ENCODE results near the gene TSPAN18. TPM values are rescaled to one million over a fixed set of nuclear protein-coding genes. Genes with fewer than 3 reads are reported as not detected.

Gene TSPAN18
- total RNA-seq, 4 donors from 2014 or later, result 2.2 to 18.1 (median 3.4) TPM

DNA sequence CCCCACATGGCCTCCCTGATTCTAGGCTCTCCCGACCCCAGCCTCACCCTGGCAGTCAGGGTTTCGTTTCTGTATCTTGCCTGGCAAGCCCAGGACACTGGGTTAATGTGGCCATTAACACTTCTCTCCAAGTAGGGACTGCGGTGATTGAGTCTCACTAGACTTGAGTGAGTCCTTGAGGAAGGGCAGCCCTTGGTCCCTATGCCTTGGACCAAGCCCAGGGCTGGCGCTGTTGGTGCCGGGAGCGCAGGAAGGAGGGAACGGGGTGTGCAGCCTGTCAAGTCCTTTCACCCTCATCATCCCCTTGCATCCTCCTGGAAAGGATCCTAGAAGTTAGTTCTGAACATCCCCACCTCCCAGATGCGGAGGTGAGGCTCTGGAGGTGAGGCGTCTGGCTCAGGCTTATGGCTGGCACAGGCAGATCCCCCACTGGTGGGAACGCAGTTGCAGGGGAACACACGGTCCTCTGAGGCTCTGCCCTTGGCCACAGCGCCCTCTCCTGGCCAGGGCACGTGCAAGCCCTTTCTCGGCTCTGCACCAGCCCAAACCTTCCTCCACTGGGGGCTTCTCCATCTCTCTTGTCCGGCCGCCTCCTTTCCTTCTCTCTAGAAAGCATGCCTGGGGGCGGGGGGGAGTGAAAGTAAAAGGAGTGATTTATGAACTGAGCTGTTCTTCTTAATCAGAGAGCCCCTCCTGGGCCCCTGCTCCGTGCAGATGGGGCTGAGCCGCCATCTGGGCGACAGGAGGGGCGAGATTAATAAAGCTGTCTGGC lies 167.3 kb downstream of the TSPAN18 start:
- TF ChIP-seq, protein P1, sequence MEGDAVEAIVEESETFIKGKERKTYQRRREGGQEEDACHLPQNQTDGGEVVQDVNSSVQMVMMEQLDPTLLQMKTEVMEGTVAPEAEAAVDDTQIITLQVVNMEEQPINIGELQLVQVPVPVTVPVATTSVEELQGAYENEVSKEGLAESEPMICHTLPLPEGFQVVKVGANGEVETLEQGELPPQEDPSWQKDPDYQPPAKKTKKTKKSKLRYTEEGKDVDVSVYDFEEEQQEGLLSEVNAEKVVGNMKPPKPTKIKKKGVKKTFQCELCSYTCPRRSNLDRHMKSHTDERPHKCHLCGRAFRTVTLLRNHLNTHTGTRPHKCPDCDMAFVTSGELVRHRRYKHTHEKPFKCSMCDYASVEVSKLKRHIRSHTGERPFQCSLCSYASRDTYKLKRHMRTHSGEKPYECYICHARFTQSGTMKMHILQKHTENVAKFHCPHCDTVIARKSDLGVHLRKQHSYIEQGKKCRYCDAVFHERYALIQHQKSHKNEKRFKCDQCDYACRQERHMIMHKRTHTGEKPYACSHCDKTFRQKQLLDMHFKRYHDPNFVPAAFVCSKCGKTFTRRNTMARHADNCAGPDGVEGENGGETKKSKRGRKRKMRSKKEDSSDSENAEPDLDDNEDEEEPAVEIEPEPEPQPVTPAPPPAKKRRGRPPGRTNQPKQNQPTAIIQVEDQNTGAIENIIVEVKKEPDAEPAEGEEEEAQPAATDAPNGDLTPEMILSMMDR (IDR thresholded peaks at IDR 0.05), result peak in 1 of 3 donors; percentile 88
- peak; percentile 49 for DNase-seq (ENCODE audit: low spot score)
- ATAC-seq (ENCODE audit: low FRiP score), result peak; percentile 86

- no peak for DNase-seq (ENCODE audit: low spot score)
- ATAC-seq (ENCODE audit: low FRiP score), result no peak
- TF ChIP-seq, protein P1 (IDR thresholded peaks at IDR 0.05), result no peak
These were observed 173.2 kb downstream of the TSPAN18 start for GRCh38 chr11:44899959-44900358.

DNA sequence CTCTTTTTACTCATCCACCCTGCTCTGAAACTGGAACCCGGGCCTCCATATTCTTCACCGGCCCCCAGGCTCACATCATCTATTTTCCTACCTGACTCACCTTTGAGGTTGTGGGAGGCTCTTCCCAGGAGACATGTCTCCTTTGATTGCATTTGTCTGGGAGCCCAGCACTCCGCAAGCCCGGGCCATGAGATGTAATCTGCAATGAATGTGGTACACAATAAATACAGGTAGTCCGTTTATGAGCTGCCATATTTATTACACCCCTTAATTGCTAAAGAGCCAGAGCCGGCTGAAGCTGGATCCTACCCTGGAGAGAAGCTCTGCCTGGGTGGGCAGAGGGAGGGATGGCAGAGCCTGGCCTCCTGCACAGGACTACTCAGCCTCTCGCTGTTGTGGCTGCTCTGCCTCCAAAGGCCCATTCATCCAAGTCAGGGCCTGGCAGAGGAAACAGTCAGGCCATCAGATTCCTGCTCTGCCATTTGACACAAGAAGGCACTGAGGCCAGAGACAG lies 174.4 kb downstream of the TSPAN18 start:
- TF ChIP-seq, protein P1 (IDR thresholded peaks at IDR 0.05), result no peak
- no peak for DNase-seq (ENCODE audit: low spot score)
- ATAC-seq (ENCODE audit: low FRiP score), result no peak

GRCh38 chr11:44901786-44902185 lies 175.0 kb downstream of the TSPAN18 start:
- DNase-seq (ENCODE audit: low spot score) (no peak), ATAC-seq (ENCODE audit: low FRiP score) (no peak)
- TF ChIP-seq, protein P1 (IDR thresholded peaks at IDR 0.05), result no peak

DNA sequence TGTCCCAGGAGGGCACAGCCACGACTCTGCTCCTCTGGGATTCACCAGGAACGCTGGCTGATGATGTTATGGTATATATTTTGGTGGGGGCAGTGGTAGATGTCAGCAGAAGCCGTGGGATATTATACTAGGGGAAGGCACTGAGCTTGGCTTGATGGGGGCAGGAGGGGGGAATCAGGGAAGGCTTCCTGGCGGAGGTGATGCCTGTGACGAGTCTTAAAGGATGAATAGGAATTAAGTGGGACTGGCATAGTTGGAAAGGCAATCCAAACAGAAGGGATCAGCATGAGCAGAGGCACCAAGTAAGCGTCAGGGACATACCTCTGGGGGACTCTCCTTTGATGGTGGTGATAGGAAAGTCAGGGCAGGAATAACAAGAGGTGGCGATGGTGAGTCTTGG lies 176.3 kb downstream of the TSPAN18 start:
- TF ChIP-seq, protein P1 (IDR thresholded peaks at IDR 0.05), result no peak
- ATAC-seq (ENCODE audit: low FRiP score), result no peak
- no peak for DNase-seq (ENCODE audit: low spot score)

GRCh38 chr11:44903518-44903917 lies 176.8 kb downstream of the TSPAN18 start:
- DNase-seq (ENCODE audit: low spot score) (no peak), ATAC-seq (ENCODE audit: low FRiP score) (no peak)
- TF ChIP-seq, protein P1 (IDR thresholded peaks at IDR 0.05), result no peak

Measured in omental fat pad (tissue), 4 donors.